Mammary epithelial cell (primary cell): Measurements from ENCODE around the gene NAT14.

Experiments used
- CTCF ChIP-seq, 2 donors: IDR thresholded peaks in 1 of 2; conservative IDR thresholded peaks in 1 of 2; 2 replicates each; pipeline ENCODE4 v1.5.1; 2011 to 2012; ENCODE audit warnings: inconsistent platforms in 2 of 2, low read length in 2 of 2, mild to moderate bottlenecking in 2 of 2, control low read depth in 1 of 2, low read depth in 1 of 2; ENCODE audit not compliant: insufficient read depth in 1 of 2; ENCODE audit errors: extremely low read depth in 1 of 2
- EZH2 ChIP-seq: IDR thresholded peaks from 2 replicates; pipeline ENCODE4 v1.6.1; 2012; ENCODE audit warnings: low read length, inconsistent platforms, borderline replicate concordance

GRCh38 chr19:55459551-55459949, 25.4 kb upstream of the NAT14 start:
- TF ChIP-seq CTCF (conservative IDR thresholded peaks at IDR 0.05 in 1 of 2, IDR thresholded peaks at IDR 0.05 in 1 of 2; ENCODE audit: extremely low read depth in 1 of 2, insufficient read depth in 1 of 2, low read depth in 1 of 2, low read length in 2 of 2) (no peak), EZH2 (no peak)
